Activated T-cell treated with anti-CD3 and anti-CD28 coated beads for 24 hours (primary cell): ENCODE data around the gene PLEKHH1.
A peak's percentile ranks its signal among the peaks of the same experiment; 100 is the strongest.
"Not testable (repeated sequence)": the region's sequence is repeated elsewhere in the genome, so short reads cannot be mapped to it uniquely, and the experiment has no call there.

Source experiments
- DNase-seq: peaks from one replicate; pipeline ENCODE4 v3.0.0-alpha.2; 2020; ENCODE audit warnings: low read depth

Gene PLEKHH1

DNA sequence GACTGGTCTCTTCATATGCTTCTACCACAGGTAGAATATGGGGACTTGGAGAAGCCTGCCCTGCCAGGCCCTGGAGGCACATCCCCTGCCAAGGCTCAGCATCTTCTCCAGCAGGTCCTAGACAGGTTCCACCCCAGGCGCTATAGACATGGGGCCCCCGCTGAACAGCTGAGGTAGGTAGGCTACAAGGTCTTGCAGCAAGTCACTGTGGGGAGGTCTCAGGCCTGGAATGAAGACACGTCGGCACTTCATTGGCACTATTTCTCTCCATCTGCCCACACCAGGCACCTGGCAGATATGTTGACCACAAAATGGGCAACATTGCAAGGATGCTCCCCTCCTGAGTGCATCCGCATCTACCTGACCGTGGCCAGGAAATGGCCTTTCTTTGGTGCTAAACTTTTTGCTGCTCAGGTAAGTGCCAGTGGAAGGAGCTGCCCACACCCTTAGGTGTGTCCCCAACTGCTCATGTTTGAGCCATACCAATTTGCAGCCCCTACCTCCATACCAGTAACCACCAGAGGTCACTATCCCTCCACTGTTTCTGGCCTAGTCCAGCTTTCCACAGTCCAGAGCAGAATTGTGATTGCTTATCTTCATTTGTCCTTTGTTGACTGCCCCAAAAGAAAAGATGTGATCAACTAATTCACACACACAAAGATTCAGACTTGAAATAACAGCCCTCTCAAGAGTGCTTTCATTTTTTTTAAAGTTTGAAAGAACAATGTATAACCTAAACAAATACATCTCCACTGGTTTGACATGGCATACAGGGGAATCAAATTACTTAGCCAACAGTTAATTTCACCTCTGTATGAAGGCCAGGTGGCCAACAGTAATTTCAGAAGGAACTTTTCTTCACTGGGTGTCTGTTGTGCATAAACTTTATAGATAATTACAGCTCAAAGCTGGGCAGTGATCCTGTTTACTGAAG, 50.9 kb downstream of the PLEKHH1 start:
- no peak for DNase-seq

DNA sequence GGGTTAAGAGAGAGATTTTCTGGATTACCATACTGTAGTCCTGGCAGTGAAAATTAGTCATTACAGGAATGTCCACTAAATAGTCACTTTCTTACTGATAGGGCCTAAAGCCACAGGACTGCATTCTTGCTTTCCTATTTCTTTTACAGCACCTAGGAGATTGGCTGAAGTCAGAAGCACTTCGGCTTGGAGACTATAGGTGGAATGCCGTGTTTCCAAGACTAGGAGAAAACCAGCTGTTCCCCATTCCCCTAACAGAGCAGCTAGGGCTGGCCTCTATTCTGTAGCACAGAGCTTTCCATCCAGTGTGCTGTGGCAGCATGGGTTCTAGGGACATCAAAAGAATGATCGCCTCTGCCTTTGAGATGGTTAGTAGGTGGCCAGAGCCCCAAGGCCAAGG, 51.9 kb downstream of the PLEKHH1 start:
- DNase-seq, result no peak

DNA sequence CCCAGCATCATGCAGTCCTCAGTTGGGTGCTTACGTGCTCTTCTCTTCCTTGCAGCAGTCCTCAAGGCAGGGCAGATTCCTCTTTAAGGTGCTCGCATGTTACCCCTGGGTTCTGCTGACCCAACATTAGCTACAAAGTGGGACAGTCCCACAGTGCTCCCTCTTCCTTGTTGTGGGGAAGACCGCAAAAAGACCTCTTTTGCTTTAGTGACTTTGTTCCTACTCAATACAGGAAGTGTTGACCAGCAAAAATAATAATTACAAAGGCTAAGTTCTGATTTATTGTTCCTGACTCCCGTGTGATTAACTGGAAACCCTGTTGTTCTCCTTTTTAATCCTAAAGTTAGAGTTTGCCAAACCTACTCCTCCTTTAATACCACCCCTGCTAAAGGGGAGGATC, 53.3 kb downstream of the PLEKHH1 start:
- no peak for DNase-seq

DNA sequence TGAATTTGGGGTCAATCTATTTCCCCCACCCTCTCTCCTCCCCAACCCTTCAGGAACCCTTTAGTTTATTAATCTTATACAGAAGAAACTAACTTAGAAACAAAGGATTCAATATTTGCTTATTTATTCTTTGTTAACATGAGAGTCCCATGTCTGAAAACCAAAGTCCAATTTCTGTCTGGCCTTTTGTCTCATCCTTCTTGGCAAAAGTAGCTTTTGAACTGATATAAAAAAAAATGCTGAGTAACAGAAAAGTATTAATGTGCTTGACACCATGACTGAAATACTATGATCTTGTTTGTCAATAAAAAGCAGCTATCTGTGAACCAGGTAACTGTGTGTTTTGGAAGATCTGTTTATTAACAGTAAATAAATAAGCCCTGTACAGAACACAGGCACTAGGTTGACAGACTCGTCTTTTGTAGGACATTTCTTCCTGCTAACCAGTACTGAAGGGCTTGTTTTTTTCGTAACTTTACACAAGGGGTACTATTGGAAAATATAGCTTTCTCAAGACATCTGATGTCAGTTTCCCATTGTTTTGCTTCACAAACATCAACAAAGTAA, 56.2 kb downstream of the PLEKHH1 start:
- no peak for DNase-seq

DNA sequence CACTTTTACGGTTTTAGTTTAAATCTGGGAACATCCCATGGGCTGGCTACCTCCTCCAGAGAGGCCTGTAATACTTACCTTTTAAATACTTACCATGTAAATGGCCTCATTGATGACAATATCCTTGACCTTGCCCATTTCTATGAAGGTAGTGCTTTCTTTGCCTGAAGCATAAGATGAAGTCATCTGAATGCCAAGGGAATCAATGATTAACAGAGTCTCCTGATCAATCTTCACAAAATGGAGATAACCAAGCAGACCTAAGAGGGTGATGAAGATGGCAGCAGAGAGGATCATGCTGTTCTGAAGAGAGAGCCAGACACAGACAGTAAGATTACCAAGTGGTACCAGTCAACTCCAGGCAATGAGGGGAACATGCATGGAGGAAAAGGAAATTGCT, 60.6 kb downstream of the PLEKHH1 start:
- not testable (repeated sequence) for DNase-seq

DNA sequence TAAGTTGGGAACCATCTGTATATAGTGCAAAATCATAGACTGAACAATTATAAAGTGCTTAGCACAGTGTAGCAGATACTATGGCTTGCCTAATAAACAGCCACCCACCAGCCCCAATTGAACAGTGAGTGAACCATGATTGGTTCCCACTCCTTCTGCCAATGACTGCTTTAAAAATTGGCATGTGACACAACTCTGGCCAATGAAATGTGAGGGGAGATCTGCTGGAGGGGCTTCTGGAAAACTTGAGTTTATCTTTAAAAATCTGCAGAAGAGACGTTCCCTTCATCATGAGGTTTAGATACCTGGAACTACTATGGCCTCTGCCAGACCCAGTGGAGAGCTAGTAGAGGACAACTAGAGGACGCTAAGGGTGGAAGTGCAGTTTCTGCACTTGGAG, 62.3 kb downstream of the PLEKHH1 start:
- no peak for DNase-seq

DNA sequence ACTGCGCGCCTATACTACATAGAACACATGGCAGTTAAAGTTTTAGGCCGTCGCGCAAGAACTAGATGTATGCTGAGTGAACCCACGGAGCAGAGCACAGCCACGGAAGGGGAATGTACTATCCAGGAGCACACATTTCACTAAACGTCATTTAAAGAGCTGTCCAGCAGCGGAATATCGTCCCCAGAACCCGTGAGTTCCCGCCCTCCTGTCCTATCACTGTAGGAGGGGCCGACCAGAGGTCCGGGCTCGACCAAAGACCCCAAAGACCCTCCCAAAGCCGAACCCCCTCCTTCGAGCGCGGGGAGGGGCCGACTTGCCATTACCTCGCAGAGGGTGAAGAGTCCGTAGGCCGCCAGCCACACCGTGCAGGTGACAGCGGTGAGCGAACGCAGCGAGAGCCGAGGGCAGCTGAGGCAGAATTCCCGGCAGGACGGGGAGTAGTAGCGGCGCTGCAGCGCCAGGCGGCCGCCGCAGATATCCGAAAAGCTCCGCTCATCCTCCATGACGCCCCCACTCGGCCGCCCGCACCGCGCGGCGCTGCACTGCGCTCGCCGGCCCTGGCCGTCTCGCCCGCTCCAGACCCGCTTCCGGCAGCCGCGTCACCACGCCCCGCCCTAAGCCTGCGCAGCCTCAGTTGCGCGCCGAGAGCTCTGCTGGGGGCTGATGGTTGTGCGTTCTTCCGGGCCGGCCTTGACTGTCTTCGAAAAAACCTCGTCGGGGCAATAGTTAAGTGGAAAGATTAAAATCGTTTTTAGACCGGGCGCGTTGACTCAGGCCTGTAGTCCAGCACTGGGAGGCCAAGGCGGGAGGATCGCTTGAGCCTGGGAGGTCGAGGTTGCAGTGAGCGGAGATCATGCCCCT, 66.8 kb downstream of the PLEKHH1 start, which contains the start of gene PIGH:
PIGH (minus strand) TSS at position 571 of the 864 bp plus-strand sequence; CDS start at position 506, 65 bp downstream.
- peak; percentile 93 for DNase-seq

DNA sequence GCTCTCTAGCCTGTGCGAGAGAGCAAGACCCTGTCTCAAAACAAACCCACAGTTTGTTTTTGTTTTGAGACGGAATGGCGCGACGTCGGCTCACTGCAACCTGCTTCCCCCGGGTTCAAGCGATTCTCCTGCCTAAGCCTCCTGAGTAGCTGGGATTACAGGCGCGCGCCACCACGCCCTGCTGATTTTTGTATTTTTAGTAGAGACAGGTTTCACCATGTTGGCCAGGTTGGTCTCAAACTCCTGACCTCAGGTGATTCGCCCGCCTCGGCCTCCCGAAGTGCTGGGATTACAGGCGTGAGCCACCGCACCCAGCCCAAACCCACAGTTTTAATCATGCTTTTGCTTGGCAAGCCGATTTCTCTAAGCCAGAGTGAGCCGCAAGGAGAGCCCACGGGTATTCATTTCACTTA, 67.5 kb downstream of the PLEKHH1 start:
- not testable (repeated sequence) for DNase-seq

DNA sequence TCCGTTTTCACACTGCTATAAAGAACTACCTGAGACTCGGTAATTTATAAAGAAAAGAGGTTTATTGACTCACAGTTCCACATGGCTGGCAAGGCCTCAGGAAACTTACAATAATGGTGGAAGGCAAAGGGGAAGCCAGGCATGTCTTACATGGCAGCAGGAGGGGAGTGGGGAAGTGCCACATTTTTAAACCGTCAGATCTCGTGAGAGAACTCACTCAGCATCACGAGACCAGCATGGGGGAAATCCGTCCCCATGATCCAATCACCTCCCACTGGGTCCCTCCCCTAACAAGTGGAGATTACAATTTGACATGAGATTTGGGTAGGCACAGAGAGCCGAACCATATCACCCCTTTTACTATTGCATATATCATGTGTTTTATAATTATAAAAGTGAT, 69.0 kb downstream of the PLEKHH1 start:
- no peak for DNase-seq

DNA sequence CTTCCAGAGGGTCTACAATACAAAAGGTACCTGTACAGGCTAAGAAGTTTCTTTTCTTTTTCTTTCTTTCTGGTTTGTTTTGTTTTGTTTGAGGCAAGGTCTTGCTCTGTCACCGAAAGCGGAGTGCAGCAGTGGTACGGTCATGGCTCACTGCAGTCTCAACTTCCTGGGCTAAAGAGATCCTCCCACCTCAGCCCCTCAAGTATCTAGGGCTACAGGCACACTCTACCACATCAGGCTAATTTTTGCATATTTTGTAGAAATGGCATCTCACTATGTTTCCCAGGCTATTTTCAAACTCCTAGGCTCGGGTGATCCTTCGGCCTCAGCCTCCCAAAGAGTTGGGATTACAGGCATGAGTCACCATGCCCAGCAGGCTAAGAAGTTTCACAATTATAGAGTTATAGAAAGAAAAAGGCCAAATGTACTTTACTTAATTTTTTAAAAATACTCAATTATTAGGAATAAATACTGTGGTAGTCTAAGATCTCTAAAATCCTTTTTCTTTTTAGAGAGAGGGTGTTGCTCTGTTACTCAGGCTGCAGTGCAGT, 70.0 kb downstream of the PLEKHH1 start:
- DNase-seq, result no peak

DNA sequence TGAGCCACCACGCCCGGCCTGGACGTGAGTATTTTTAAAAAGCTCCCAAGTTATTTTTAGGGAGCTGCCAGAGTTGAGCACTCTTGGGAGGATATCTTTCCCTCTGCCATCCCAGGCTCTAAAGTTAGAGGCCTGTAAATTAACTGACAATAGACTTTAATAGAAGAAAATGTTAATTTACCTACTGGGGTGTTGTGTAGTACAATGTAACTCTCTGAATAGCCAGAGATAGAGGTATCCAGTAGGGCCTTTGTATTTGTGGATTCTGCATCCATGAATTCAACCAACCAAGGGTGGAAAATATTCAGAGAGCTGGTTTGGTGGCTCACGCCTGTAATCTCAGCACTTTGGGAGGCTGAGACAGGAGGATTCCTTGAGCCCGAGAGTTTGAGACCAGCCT, 74.6 kb downstream of the PLEKHH1 start:
- no peak for DNase-seq

DNA sequence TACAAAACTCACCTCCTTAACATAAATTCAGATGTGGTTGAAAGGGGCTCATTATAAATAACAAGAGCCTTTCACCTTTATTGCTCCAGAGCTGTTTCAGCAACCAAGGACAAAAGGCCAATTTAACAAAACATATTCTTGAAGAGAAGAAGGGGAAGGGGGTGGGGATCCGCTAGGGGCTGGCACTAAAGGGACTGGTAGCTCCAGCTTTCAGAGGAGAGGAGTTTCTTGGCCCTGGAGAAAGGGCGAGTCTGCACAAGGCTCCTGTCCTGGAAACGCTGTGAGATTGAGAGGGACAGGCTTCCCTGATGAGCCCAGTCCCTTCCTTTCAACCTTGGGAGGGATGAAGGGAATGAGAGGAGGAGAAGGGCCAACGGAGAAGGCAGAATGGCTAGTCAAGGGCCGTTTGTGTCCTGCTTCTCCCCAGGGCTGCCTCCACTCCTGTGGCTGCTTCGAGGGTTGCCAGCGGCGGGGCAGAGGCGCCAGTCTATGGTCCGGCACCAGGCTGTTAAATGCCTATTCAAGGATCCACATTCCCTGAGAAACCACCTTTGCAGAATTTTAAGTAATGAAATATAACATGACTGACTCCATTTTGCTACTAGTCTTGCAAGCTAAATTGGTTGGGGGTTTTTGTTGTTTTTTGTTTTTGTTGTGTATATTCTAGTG, 76.7 kb downstream of the PLEKHH1 start:
- no peak for DNase-seq

DNA sequence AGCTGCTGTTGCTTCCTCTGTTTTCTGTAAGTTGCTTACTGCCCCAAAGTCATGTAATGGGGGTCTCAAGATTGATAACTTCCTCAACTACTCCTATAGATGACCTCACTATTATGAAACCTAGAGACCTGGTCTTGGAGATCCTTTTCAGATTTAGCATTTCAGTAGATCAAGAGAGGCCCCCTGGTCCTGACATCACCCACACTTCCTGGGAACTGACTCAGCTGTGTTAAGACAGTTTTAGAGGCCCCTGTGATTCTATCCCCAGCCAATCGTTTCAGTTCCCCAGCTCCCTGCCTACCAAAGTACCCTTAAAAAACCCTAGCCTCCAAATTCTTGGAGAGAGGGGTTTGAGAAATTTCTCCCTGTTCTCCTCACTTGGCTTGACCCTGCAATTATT, 77.4 kb downstream of the PLEKHH1 start:
- no peak for DNase-seq

DNA sequence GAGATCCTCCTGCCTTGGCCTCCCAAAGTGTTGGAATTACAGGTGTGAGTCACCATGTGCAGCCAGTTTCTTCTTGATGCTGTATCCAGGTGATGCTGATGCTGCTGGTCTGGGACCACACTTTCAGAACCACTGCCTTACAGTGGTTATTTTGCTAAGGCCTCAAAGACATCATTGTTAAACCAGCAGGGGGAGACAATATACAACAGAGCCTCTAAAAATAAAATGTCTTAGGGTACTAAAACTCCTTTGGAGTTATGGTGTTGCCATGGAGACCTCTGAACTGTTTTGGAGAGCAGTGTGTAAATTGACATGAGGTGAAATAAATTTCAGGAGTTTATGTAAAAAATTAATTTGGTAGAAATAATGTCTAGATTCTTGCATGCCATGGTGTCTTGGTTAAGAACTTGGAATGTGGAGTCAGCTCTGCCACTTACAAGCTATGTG, 85.5 kb downstream of the PLEKHH1 start:
- no peak for DNase-seq

DNA sequence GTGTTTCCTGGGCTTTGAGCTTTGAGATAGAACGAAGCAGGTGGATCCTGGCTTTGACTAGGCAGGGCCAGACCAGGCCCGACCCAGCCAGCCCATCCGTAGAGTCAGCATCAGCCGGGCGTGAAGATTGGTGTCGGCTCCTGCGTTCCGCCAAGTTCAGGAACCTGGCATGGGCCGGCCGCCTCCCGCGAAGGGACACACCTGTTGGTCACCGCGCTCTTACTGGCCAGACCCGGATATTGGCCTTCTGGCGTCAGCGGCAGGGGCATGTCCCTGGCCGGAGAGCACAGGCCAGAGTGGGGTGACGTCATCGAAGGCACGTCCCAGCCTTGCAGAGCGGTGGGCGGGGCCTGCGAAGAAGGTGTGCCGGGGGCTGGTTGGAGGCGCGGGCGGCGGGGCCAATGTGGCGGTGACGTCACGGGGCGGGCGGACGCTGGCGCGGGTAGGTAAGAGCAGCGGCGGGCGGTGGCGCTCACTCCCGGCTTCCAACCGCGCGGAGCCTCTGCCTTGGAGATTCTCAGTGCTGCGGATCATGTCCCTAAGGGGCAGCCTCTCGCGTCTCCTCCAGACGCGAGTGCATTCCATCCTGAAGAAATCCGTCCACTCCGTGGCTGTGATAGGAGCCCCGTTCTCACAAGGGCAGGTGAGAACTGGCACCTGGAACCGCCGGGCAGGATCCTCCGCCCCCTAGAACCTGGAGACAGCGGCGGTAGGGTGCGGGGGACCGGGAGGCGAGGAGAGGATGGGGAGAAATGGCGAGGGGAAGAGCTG, 86.5 kb downstream of the PLEKHH1 start, which contains the start of gene ARG2:
ARG2 (plus strand) TSS at position 475 of the 771 bp plus-strand sequence; CDS start at position 533, 58 bp downstream.
- DNase-seq, result peak; percentile 92

DNA sequence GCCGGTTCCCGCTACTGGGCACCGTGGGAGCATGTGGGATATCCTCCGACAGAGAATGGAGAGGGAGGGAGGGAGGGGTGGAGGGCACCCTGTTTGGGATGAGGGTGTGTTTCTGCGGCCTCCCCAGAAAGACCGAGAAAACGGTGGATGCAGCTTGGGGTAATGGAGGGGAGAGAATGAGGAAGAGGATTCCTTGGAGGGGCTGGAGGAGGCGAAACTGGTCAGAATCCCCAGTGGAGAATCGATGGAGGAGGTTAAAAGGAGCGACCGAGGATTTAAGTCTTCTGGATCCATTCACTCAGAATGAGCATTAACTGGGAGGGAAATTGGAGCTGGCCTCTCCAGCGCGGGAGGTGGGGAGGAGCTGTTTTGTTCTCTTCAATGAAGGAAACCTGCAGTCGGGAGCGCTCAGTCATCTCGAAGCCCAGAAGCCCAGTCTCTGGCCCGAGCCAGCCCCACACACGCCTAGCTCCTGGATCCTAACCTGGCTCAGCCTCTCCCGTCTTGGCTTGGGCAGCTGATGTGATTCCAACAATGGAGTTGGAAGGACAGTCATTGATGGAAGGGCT, 87.2 kb downstream of the PLEKHH1 start:
- DNase-seq, result no peak

DNA sequence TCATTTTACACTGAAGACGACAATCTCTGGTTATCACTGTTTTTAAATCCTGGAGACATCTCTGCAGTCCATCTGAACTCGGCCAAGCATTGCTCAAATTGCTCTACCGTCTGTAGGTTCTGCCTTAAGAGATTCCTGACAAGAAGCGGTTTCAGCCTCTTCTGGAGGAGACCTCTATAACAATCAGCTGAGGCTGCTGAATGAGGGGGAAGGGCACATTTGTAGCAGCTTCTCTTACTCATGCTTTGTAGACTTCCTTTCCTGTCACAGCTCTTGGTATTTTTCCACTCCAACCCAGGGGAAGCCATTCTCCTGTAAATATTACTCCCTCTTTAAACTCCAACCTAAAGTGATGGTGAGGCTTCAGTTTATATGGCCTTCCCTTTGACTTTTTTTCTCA, 89.6 kb downstream of the PLEKHH1 start:
- DNase-seq, result no peak

DNA sequence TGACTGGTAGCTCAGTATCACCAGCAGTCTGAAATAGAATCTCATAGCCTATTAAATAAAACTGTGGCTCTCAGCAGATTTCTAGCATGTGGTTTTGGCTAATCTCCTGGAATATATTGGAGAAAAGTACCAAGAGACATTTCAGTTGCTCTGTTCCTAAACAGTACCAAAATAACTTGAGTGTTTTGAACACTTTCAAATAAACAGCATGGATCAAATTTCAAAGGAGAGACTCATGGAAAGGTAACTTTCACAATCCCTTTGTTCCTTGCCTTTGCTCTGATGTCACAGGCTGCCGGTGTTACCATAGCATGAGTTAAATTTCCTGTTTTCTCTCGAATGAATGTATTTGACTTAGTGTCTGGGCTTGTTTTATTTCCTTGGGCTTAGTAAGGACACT, 90.0 kb downstream of the PLEKHH1 start:
- no peak for DNase-seq

DNA sequence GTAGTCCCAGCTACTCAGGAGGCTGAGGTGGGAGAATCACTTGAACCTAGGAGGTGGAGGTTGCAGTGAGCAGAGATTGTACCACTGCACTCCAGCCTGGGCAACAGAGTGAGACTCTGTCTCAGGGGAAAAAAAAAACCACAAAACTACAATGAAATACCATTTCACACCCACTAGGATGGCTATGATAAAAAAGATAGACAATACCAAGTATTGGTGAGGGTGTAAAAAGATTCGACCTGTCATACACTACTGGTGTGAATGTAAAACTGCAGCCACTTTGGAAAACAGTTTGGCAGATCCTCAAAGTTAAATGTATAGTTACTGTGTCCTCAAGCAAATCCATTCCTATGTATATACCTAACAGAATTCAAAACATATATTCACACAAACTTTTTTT, 93.0 kb downstream of the PLEKHH1 start:
- DNase-seq, result not testable (repeated sequence)

DNA sequence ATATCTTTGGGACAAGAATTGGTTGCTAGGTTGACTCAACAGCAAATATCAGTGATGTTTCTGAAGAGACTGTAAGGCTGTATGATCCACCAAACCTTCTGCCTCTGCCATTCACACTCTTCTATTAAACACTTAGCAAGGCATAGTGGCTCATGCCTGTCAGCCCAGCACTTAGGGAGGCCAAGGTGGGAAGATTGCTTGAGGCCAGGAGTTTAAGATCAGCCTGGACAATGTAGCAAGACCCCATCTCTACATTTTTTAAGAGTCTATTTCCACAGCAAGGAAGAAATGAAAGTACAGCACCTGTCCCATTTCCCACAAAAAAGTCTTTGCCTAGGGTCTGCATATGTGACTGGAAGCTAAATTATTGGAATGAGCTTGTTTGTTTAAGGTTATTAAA, 94.4 kb downstream of the PLEKHH1 start:
- no peak for DNase-seq
